ENCODE results near the gene PTGDR. TPM values are rescaled to one million over a fixed set of nuclear protein-coding genes. Genes with fewer than 3 reads are reported as not detected.

Gene PTGDR
- total RNA-seq, 1 donor from 2014 or later: 0.31 TPM

DNA sequence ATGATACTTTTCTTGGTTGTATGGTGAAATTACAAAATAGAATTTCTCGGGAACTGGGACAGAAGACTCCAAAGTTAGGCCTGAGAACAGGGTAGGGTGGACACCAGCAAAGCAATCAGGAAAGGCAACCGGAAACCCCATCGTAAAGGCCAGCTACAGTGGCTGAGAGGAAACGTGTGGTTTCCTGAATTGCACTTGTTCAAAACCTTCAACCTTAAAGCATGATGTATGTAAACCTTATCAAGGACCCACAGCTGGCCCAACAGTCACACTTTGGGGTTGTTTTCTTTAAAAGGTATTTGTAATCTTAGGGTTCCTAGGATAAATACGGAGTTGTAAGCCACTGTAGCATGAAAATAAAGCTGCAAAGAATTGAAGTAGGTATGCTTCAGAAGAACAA, 2.2 kb upstream of the PTGDR start:
- DNase-seq: no peak

DNA sequence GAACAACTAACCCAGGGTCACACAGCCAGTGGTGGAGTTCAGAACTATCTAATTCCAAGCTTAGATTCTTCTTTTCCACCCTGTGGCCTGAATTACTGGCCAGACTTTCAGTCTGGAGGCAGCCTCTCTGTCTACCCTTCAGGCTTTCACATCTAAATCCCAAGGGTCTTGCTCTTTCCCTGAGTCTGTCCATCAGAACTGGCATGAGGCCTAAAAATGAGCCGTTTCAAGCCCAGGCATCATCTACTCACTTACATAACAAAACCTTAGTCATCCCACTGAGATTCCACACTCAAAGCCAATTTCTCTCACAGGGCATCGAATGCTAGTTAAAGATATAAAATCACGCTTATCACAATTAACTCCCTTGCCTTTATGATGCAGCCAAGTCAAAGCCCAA, 1.3 kb upstream of the PTGDR start:
- no peak for DNase-seq

DNA sequence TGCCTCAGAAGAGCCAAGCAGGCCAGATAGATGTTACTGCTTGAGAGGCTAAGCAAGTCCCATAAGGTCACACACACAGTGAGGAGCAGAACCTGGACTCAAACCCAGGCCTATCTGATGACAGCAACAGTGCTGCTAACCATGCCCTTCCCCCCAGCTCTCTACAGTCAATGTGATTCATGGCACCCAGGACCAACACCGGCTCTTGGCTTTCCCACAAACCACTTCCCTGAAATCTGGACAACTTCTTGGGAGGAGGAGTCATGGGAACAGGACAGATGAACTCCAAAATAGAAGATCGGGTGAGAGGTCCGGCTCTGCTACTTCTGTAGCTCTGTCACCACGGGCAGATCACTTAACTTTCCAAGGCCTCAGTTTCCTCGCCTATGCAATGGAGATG, 716 bp upstream of the PTGDR start:
- DNase-seq: no peak

DNA sequence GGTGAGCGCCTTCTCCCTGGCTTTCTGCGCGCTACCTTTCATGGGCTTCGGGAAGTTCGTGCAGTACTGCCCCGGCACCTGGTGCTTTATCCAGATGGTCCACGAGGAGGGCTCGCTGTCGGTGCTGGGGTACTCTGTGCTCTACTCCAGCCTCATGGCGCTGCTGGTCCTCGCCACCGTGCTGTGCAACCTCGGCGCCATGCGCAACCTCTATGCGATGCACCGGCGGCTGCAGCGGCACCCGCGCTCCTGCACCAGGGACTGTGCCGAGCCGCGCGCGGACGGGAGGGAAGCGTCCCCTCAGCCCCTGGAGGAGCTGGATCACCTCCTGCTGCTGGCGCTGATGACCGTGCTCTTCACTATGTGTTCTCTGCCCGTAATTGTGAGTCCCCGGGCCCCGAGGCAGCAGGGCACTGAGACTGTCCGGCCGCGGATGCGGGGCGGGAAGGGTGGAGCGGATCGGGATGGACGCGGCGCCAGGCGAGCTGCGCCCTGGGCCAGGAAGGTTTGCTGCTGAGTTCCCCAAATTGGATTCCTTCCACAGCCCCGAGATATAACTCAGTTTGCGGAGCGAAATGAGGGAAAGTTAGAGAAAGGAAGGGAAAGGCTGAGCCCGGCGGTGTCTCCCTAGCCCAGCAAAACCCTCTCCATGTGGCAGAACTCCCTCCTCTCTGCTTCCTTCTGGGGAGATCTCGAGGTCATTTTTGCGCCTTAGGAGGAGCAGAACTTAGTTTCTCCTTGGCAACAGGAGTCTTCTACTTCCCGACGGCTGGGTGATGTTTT, 972 bp downstream of the PTGDR start:
- DNase-seq: no peak

DNA sequence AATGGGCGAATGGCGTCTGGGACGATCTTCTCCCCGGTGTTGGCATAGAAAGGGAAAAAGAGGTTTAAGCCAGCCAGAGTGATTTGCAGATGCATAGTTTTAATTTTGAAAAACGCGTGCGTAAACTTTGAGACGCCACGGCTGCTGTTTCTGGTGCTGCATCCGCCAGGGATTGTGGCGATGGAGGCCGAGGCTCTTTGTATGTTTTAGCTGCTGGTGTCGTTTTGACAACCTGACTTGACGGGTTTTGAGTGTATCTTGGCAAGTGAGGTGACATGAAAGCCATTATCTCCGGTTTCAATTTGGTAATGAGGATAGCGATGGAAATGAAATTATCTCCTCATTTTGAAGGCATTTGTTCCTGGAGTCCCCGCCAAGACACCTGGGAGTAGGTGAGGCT, 1.6 kb downstream of the PTGDR start:
- DNase-seq: no peak

DNA sequence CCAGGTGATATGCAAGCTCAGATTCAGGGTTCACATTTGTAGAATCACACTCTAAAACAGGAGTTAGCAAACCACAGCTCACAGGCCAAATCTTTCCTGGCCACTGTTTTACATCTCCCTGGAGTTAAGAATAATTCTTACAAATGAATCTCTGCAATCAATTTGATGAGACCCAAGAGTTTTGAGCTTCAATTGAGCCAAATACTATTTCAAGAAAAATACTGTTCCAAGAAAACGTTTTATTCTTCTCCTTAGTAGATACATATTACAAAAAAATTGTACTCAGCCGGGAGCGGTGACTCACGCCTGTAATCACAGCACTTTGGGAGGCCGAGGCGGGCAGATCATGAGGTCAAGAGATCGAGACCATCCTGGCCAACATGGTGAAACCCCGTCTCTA, 2.5 kb downstream of the PTGDR start:
- DNase-seq: no peak

DNA sequence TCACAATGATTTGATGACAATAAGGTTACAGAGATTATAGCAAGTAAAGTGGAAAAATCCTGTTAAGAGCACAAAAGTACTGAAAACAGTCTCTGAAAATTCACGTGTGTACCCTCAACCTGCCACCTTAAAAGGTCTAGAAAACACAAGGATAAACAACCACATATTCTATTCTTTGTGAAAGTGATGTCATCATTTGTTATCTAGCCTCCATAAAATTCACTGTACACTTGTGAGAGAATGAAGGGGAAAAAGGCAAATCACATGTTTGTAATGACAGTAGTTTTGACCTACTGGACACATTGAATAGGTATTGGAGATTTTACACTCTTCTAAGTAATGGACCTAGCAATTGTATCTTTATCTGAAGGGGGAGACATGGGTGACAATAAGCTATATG, 4.0 kb downstream of the PTGDR start:
- no peak for DNase-seq

DNA sequence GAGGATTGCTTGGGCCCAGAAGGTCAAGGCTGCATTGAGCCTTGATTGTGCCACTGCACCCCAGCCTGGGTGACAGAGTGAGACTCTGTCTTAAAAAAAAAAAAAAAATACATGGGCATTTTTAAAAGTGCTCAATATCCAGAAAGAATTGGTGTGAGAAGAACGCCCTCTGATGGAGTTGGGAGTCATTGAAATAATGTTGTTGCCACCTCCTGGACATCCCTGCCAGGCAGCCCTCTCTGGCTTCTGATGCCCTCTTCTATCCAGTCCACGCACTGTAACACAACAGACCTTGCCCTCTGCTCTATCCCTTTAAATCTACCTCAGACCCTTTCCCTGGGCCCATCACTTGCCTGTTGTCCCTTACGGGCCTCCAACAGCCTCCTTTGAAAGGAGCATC, 4.9 kb downstream of the PTGDR start:
- no peak for DNase-seq

DNA sequence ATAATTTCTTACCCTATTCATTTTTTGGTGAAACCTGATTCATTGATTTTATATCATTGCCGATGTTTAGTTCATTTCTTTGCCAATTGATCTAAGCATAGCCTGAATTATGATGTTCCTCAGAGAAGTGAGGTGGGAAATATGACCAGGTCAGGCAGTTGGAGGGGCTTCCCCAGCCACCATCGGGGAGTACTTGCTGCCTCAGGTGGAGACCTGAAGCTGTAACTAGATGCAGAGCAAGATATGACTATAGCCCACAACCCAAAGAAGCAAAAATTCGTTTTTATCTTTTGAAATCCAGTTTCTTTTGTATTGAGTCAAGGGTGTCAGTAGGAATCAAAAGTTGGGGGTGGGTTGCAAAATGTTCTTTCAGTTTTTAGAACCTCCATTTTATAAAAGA, 7.9 kb downstream of the PTGDR start:
- DNase-seq: no peak

DNA sequence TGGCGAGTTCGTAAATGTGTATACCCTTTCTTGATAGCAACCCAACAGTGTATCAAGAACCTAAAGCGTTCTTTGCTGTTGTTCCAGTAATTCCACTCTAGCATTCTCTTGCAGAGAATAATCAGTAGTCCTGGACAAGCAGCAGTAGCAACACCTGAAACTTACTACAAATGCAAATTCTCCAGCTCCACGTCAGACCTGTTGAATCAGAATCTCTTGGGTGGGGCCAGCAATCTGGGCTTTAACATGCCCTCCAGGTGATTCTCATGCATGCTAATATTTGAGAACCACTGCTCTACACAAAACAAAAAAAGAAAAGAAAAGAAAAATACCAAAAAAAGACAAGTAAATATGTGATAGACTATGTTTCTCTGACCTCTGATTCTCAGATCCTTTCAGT, 10.1 kb downstream of the PTGDR start:
- DNase-seq: no peak

DNA sequence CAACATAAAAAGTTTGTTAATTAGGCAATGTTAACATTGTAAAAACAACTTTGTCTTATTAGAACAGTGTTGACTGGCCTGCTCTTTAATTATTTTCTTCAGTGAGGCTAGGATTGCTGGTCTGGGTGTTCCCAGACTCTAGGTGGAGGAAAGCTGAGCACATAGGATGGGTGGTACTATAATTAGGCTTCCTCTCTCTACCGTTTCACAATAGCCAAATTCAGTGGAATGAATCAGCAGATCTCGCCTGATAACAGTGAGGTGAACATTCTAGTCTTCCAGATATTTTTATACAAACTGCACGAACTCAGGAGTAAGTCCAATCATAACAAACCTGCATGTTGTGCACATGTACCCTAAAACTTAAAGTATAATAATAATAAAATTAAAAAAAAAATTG, 11.9 kb downstream of the PTGDR start:
- DNase-seq: no peak

DNA sequence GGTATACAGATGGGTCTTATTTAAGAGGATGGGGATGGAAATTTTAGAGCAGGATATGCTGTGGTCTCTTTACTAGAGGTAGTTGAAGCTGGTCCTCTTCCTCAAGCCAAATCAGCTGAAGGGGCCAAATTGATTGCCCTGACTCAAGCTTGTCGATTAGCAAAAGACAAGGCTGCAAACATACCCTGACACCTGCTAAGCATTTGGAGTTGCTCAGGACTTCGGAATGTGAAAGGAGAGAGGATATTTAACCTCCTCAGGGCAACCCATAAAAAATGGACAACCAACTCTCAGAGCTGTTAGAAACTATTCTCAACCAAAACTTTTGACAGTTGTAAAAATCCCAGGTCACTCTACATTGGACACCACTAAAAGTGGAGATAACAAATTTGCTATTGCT, 15.6 kb downstream of the PTGDR start:
- DNase-seq: no peak

DNA sequence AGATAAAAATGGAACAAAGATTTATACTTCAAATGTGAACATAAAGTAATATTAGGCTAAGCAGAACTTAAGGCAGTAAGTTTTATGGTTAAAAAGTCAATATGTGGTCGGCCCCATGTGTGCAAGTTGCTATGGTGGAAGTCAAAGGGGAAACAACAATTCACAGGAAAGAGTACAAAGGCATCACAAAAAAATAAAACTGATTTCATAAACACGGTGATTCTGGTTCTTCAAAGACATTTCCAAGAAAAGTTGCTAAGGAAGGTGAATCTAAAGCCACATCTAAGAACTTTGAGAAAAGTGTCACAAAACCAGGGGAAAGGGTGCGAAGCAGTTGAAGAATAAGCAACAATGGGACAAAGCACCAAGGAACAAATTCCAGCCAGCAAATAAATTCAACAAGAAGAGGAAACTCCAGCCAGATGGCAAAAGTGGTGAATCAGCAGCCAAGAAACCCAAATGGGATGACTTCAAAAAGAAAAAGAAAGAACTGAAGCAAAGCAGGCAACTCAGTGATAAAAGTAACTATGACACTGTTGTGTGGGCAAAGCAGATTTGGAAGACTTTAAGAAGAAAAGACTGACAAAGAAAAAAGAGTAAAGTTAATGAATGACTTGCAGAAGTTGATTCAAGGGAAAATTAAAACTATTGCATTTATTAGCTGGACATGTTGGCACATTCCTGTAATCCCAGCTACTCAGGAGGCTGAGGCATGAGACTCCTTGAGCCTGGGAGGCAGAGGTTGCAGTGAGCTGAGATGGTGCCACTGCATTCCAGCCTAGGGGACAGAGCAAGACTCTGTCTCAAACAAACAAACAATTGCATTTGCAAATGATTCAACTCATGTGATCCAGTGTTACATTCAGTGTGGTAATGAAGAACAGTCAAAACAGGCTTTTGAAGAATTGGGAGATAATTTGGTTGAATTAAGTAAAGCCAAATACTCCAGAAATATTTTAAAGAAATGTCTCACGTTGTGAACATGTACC, 19.5 kb downstream of the PTGDR start:
- no peak for DNase-seq

DNA sequence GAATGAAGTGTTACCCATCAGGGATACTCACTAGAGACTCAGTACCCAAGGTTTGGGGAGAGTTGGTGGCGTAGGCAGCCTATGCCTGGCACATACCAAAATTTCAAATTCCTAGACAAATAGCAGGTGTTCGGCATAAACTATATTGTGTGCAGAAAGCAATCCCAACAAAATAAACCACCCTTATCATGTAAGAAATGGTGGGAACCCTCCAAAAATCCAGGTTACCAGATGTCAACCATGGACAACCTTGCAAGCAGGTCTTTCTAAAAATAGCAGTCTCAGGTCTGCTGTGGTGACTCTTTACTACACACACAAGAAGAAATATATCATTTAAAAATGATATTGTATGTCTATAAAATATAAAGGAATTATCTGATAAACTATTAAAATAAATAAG, 28.9 kb downstream of the PTGDR start:
- no peak for DNase-seq

DNA sequence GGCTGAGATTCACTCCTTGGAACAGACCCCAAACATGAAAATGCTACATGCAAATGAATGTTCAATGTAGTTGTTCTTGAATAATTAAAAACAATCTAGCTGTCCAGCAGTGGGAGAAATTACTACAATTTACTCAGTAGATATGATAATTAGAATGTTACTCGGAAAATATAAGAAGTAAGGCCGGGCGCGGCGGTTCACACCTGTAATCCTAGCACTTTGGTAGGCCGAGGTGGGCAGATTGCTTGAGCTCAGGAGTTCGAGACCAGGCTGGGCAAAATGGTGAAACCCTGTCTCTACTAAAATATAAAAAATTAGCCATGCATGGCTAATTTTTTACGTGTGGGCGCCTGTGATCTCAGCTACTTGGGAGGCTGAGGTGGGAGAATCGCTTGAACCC, 31.3 kb downstream of the PTGDR start:
- no peak for DNase-seq

DNA sequence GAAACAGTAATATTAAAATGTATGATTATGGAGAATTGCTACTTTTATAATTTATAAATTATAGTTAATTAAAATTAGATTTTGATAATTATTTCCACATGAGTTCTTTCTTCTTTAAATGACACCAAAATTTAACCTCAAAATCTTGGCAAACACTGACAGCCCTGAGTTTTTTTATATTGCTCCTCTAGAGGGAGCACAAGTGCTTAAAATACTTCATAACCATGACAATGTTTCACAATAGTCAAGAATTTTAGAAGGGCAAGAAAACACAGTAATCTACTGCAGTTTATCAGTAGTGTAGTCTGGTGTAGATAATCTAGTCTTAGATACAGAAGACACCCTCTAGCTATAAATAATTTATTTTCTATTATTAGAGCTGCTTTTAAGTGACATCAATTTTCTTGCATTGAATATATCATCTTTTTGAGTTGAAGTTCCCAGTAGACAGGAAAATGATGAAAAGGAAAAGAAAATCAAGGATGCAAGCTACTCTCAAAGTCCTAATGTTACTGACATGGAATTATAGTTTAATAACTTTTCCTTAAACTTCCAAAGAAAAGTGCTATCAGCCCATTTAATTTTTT, 32.3 kb downstream of the PTGDR start:
- no peak for DNase-seq

DNA sequence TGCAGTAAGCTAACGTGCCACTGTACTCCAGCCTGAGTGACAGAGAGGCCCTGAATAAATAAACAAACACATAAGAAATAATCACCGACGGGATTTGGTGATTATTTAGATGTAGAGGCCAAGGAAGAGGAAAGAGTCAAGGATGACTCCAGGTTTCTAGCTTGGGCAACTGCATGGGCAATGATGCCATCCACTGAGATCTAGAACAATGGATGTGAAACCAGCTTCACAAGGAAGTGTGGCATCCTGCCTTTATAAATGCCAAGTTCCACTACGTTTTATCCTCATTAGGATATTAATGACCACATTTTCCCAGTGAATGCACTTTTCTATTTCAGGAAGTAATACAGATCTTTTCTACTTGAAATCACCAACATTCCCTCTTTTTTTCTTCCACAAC, 35.7 kb downstream of the PTGDR start:
- DNase-seq: no peak

DNA sequence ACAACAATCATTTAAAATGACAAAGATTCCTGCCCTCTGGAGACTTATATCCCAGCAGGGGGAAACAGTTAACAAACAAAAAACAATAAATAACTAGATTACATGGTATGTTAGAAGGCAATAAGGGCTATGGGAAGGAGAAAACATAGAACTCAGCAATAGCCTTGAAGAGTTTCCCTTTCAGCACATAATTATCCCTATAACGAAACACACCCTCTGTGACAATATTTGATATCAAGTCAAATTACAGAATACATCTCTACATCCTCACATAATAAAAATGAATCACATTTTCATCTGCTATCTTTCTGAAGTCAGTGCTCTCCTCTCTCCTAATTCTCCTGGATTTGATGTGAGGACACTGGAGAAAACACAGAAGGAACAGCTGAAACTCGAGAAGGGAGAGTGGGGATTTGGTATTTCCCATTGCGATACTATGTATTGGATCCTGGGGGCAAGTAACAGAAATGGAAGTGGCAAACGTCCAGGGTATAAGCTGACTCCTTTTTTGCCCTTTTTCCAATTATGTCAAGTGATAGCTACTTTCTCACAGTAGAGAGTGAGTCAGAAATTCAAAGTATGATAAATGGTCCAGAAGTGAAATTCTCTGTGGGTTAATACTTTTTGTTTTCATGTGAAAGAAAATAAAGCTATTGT, 36.9 kb downstream of the PTGDR start:
- DNase-seq: no peak

DNA sequence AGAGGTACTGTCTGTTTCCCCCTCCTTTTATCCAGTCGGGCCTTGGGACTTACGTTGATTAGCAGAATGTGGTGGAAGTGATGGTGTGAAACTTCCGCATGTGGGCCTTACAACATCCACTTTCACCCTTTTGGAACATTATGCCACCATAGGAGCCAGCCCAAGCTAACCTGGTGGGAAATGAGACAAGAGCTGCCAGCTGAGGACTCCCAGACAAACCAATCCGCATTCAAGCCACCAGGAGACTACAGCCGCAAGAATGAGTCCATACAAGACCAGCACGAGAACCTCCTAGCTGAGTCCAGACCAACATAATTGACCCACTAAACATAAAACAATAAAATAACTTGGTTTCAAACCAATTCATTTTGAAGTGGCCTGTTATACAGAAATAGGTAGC, 37.5 kb downstream of the PTGDR start:
- DNase-seq: no peak

DNA sequence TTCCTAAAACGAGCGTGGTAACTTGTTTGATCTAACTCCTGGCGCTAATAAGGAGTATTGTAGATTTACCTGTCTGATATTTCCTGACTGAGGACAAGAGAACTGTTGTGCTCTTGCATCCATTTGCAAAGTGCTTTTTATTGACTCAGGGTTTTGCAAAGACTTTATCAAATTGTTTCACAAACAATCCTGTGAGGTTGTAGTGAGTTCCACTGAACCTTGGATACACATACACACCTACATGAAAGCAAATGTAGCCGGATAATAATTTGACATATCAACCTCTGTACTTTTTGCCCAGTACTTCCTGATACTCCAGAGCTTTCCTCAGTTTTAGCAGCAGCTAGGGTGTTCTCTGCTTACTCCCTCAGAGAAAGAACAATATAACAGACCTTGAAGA, 39.9 kb downstream of the PTGDR start:
- no peak for DNase-seq

DNA sequence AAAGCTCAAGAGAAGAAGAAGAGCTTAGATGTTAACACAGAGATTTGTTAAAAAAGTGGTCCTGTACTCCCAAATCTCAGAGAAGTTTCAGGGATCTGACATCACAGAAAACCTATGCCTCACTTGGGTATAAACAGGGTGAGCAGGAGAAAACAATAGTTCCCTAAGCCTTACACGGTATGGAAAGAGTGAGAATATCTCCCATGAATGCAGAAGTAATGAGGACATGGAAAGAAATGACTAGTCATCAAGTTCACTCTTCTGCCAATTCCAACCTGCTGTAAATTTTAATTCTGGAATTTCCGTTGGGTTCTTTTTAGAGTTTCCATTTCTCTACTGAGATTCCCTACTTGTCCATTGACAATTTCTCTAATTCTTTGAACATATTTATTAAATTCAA, 40.4 kb downstream of the PTGDR start:
- DNase-seq: no peak

DNA sequence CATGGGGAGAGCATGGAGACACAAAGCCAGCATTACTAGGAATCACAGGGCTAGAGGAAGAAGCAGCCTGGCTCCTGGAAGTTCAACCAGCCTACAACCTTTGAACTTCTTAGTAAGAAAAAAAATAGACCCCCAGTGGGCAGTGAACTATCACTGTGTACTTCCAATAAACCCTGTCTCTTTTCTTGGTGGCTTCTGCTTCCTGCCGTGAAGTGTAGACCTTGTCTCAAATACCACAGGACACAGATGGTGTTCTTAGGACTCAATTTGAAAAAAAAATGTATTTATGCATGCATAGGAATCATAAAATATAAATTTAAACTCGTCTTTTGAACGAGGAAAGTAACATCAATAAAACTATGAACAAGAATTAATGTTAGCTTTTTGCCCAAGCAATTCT, 43.0 kb downstream of the PTGDR start:
- no peak for DNase-seq

DNA sequence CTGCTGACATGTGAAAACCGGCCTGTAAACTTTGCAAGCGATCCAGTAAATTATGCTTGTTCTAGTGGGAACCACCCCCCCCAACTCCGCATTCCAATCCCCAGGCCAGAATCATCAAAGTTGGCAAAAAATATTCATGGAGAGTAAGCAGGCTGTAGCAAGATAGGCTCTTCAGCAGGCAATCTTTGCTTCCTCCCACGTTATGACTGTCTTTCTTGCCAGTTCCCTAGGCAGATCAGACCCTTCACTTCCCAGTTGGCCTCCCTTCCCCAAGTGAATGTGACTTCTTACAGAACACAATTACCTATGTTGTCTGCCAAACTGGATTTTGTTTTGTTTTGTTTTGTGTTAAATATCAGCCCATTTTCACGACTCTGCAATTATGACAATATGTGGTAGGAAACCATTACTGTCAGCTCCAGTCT, 45.4 kb downstream of the PTGDR start:
- DNase-seq: no peak
